Sigmoid colon (tissue), 4 donors: ENCODE data around the gene ARF6.

ENCODE experiments used
- EP300 ChIP-seq, 4 donors: sonication (generic); formaldehyde crosslinking; IDR thresholded peaks; one replicate each; pipeline ENCODE4 v1.6.1; 2017; ENCODE audit warnings: antibody characterized with exemption in 4 of 4
- POLR2A ChIP-seq, 2 donors: fragments of 450-650 bp; IDR thresholded peaks; one replicate each; pipeline ENCODE4 v1.6.1; 2016; ENCODE audit warnings: antibody characterized with exemption in 2 of 2, mild to moderate bottlenecking in 2 of 2, moderate library complexity in 2 of 2
- TF ChIP-seq, protein P1 (sequence below), 4 experiments: fragments of 450-650 bp in 3 of 4; fragments of 200-600 bp in 1 of 4; IDR thresholded peaks; one replicate each; pipeline ENCODE4 v1.5.1; 2016 to 2019; ENCODE audit warnings: antibody characterized with exemption in 4 of 4, mild to moderate bottlenecking in 3 of 4, moderate library complexity in 2 of 4

- TF ChIP-seq, protein P1, sequence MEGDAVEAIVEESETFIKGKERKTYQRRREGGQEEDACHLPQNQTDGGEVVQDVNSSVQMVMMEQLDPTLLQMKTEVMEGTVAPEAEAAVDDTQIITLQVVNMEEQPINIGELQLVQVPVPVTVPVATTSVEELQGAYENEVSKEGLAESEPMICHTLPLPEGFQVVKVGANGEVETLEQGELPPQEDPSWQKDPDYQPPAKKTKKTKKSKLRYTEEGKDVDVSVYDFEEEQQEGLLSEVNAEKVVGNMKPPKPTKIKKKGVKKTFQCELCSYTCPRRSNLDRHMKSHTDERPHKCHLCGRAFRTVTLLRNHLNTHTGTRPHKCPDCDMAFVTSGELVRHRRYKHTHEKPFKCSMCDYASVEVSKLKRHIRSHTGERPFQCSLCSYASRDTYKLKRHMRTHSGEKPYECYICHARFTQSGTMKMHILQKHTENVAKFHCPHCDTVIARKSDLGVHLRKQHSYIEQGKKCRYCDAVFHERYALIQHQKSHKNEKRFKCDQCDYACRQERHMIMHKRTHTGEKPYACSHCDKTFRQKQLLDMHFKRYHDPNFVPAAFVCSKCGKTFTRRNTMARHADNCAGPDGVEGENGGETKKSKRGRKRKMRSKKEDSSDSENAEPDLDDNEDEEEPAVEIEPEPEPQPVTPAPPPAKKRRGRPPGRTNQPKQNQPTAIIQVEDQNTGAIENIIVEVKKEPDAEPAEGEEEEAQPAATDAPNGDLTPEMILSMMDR (IDR thresholded peaks at IDR 0.05) = no peak
- TF ChIP-seq POLR2A (IDR thresholded peaks at IDR 0.05) (no peak), EP300 (IDR thresholded peaks at IDR 0.05) (no peak)
These were observed 28.5 kb downstream of the ARF6 start for GRCh38 chr14:49921401-49921800.
